ENCODE results near the gene JPH3. TPM values are rescaled to one million over a fixed set of nuclear protein-coding genes. Genes with fewer than 3 reads are reported as not detected.

The JPH3 gene
- total and polyA plus RNA-seq, 10 of the 15 experiments (the other 5 are each of a cell fraction or from before 2014, with no cell fraction given) = 0.05 TPM; not detected in 9

DNA sequence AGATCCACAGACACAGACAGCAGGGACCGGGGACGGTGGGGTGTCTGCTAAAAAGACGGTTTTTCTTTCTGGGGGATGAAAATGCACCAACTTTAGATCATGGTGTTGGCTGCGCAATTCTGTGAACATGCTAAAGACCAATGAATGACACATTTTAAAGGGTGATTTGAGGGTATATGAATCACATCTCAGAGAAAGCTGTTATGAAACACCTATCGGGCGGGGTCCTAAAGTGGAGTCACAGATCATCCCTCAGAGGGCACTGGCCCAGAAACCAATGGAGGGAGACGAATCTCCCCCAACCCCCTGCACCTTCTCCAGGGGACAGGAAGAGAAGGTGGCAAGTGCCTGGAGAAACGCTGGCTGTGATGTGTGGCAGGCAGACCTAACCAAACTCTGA lies 137.5 kb downstream of the JPH3 start:
- ChIA-PET SMC1A (ENCODE audit: uncharacterized antibody, unreplicated experiment) (no interaction called here), POLR2A (no interaction called here), RAD21 (ENCODE audit: unreplicated experiment) (no interaction called here), CTCF (no interaction called here)
- Histone ChIP-seq H3K27me3 (replicated peaks in 1 of 2; ENCODE audit: control insufficient read depth in 2 of 2, insufficient read depth in 2 of 2, low read length in 1 of 2) (no peaks in the 10 kb centered on the region), H4K20me1 (ENCODE audit: control insufficient read depth, insufficient read depth) (no peaks in the 10 kb centered on the region), H3K4me1 (ENCODE audit: control insufficient read depth, insufficient read depth, low read length) (no peaks in the 10 kb centered on the region), H3K36me3 (ENCODE audit: control insufficient read depth in 2 of 2, insufficient read depth in 2 of 2, low read length in 1 of 2) (peaks cover 11 to 16% of the 10 kb centered on the region in 2 experiments; a peak in 3 of 4 replicates), H3K79me2 (ENCODE audit: control insufficient read depth, insufficient read depth, low read length) (no peaks in the 10 kb centered on the region; the same call in 1 of the 2 replicates), H3K4me2 (ENCODE audit: control insufficient read depth, insufficient read depth) (no peak overlapping the region), H3K9me3 (replicated peaks; ENCODE audit: control insufficient read depth, insufficient read depth, low read length) (no peaks in the 10 kb centered on the region), H3K4me3 (no peak overlapping the region), H3K9ac (ENCODE audit: control insufficient read depth, insufficient read depth, low read length) (no peak overlapping the region), H2AFZ (ENCODE audit: control insufficient read depth, low read depth, low read length) (no peak overlapping the region), H3K27ac (ENCODE audit: control insufficient read depth, insufficient read depth) (no peak overlapping the region)
- intact Hi-C loops (cut with micrococcal nuclease; ENCODE audit: unreplicated experiment) (no loop called here), in situ Hi-C loops (cut with MboI) (no loop called here)
- FAIRE-seq (no peak), DNase-seq (ENCODE audit: low read depth, low spot score) (no peak), ATAC-seq (no peak)
- TF ChIP-seq CBX5 (IDR thresholded peaks at IDR 0.05; ENCODE audit: low read depth) (no peak), FOS (IDR thresholded peaks at IDR 0.05; ENCODE audit: borderline replicate concordance, extremely low read depth, insufficient read length) (no peak), SUZ12 (IDR thresholded peaks at IDR 0.05; ENCODE audit: unreplicated experiment) (no peak), FOXK2 (IDR thresholded peaks at IDR 0.05) (no peak)
- no TSS peak for BruUV-seq (replicated peaks)
- WGBS (ENCODE audit: insufficient coverage, insufficient replicate concordance, low lambda C conversion rate, missing lambda C conversion rate) = 97% methylated on average over 8 of the region's 8 CpGs

DNA sequence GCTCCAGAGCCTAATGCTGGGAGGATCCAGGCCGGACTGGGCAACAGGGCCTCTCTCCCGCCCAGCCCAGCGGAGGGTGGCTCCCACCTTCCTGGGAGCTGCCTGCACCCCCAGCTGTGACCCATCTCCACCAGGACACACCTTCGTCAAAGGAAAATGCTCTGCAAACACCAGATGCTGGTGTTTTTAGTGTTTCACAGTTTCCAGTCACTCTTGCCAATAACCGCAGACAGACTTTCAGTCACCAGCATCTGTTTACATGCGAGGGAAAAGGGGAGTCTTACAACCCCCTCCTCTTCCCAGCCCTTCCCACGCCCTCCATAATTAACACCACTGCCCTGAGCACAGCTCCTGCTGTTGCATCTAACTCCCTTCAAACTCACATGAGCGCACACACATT lies 138.1 kb downstream of the JPH3 start:
- H4K20me1 ChIP-seq (ENCODE audit: control insufficient read depth, insufficient read depth) = no peaks in the 10 kb centered on the region
- no peaks in the 10 kb centered on the region for H3K4me1 ChIP-seq (ENCODE audit: control insufficient read depth, insufficient read depth, low read length)
- in situ Hi-C loops (cut with MboI) (no loop called here), intact Hi-C loops (cut with micrococcal nuclease; ENCODE audit: unreplicated experiment) (no loop called here)
- no peak for DNase-seq (ENCODE audit: low read depth, low spot score)
- ATAC-seq = no peak
- no peaks in the 10 kb centered on the region; the same call in 1 of the 2 replicates for H3K79me2 ChIP-seq (ENCODE audit: control insufficient read depth, insufficient read depth, low read length)
- H3K9me3 ChIP-seq (replicated peaks; ENCODE audit: control insufficient read depth, insufficient read depth, low read length) = no peaks in the 10 kb centered on the region
- H3K36me3 ChIP-seq (ENCODE audit: control insufficient read depth in 2 of 2, insufficient read depth in 2 of 2, low read length in 1 of 2) = peaks cover 16 to 17% of the 10 kb centered on the region in 2 experiments; a peak in 3 of 4 replicates
- CTCF ChIA-PET = no interaction called here
- H3K27ac ChIP-seq (ENCODE audit: control insufficient read depth, insufficient read depth) = no peak overlapping the region
- RAD21 ChIA-PET (ENCODE audit: unreplicated experiment) = no interaction called here
- POLR2A ChIA-PET = no interaction called here
- H3K27me3 ChIP-seq (replicated peaks in 1 of 2; ENCODE audit: control insufficient read depth in 2 of 2, insufficient read depth in 2 of 2, low read length in 1 of 2) = no peaks in the 10 kb centered on the region
- 93% methylated on average over 8 of the region's 8 CpGs for WGBS (ENCODE audit: insufficient coverage, insufficient replicate concordance, low lambda C conversion rate, missing lambda C conversion rate)
- no peak overlapping the region for H3K4me3 ChIP-seq
- H3K4me2 ChIP-seq (ENCODE audit: control insufficient read depth, insufficient read depth) = no peak overlapping the region
- no peak overlapping the region for H2AFZ ChIP-seq (ENCODE audit: control insufficient read depth, low read depth, low read length)
- FAIRE-seq = no peak
- SMC1A ChIA-PET (ENCODE audit: uncharacterized antibody, unreplicated experiment) = no interaction called here
- no peak overlapping the region for H3K9ac ChIP-seq (ENCODE audit: control insufficient read depth, insufficient read depth, low read length)
- no TSS peak for BruUV-seq (replicated peaks)
- TF ChIP-seq REST (IDR thresholded peaks at IDR 0.05; ENCODE audit: low read depth, low read length) = no peak
- TF ChIP-seq, protein P1, sequence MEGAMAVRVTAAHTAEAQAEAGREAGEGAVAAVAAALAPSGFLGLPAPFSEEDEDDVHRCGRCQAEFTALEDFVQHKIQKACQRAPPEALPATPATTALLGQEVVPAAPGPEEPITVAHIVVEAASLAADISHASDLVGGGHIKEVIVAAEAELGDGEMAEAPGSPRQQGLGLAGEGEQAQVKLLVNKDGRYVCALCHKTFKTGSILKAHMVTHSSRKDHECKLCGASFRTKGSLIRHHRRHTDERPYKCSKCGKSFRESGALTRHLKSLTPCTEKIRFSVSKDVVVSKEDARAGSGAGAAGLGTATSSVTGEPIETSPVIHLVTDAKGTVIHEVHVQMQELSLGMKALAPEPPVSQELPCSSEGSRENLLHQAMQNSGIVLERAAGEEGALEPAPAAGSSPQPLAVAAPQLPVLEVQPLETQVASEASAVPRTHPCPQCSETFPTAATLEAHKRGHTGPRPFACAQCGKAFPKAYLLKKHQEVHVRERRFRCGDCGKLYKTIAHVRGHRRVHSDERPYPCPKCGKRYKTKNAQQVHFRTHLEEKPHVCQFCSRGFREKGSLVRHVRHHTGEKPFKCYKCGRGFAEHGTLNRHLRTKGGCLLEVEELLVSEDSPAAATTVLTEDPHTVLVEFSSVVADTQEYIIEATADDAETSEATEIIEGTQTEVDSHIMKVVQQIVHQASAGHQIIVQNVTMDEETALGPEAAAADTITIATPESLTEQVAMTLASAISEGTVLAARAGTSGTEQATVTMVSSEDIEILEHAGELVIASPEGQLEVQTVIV (IDR thresholded peaks at IDR 0.05; ENCODE audit: borderline replicate concordance, partially characterized antibody) = no peak
- no peak for TF ChIP-seq CHD4 (IDR thresholded peaks at IDR 0.05)
- no peak for TF ChIP-seq MYC (IDR thresholded peaks at IDR 0.05; ENCODE audit: insufficient read depth, insufficient read length, insufficient replicate concordance, low read length, severe bottlenecking)
- no peak for TF ChIP-seq NFXL1 (IDR thresholded peaks at IDR 0.05; ENCODE audit: borderline replicate concordance)
- no peak for TF ChIP-seq NFYA (IDR thresholded peaks at IDR 0.05; ENCODE audit: borderline replicate concordance, low read depth, low read length)
- no peak for TF ChIP-seq PKNOX1 (IDR thresholded peaks at IDR 0.05)

Measured in GM12878 (cell line).